HEK293T (cell line): Measurements from ENCODE around the gene CCDC92.

ENCODE experiments used
- ARNT ChIP-seq: fragments of 450-650 bp; IDR thresholded peaks from 2 replicates; pipeline ENCODE4 v1.6.1; 2017; ENCODE audit warnings: mild to moderate bottlenecking
- BHLHE40 ChIP-seq: fragments of 450-650 bp; IDR thresholded peaks from 2 replicates; pipeline ENCODE4 v1.6.1; 2016; ENCODE audit warnings: mild to moderate bottlenecking, moderate library complexity, borderline replicate concordance
- CTBP1 ChIP-seq: fragments of 450-650 bp; IDR thresholded peaks from 2 replicates; pipeline ENCODE4 v1.6.1; 2016; ENCODE audit warnings: borderline replicate concordance
- ELF4 ChIP-seq: fragments of 450-650 bp; IDR thresholded peaks from 2 replicates; pipeline ENCODE4 v1.6.1; 2017; ENCODE audit warnings: antibody characterized with exemption
- FOXA1 ChIP-seq: fragments of 450-650 bp; IDR thresholded peaks from 2 replicates; pipeline ENCODE4 v1.6.1; 2016; ENCODE audit warnings: mild to moderate bottlenecking
- FOXK2 ChIP-seq: fragments of 450-650 bp; IDR thresholded peaks from 2 replicates; pipeline ENCODE4 v1.6.1; 2016; ENCODE audit warnings: mild to moderate bottlenecking
- FOXM1 ChIP-seq: fragments of 450-650 bp; IDR thresholded peaks from 2 replicates; pipeline ENCODE4 v1.6.1; 2017; ENCODE audit warnings: mild to moderate bottlenecking, borderline replicate concordance
- HDGF ChIP-seq: fragments of 450-650 bp; IDR thresholded peaks from 2 replicates; pipeline ENCODE4 v1.6.1; 2017; ENCODE audit warnings: antibody characterized with exemption, borderline replicate concordance
- L3MBTL2 ChIP-seq: fragments of 450-650 bp; conservative IDR thresholded peaks from 2 replicates; pipeline ENCODE4 v1.6.1; 2016; ENCODE audit warnings: mild to moderate bottlenecking
- LEF1 ChIP-seq: fragments of 450-650 bp; IDR thresholded peaks from 2 replicates; pipeline ENCODE4 v1.6.1; 2017; ENCODE audit warnings: mild to moderate bottlenecking, borderline replicate concordance
- SP1 ChIP-seq: fragments of 450-650 bp; IDR thresholded peaks from 2 replicates; pipeline ENCODE4 v1.6.1; 2017
- SUZ12 ChIP-seq: fragments of 450-650 bp; IDR thresholded peaks from 2 replicates; pipeline ENCODE4 v1.6.1; 2016; ENCODE audit warnings: mild to moderate bottlenecking
- TARDBP ChIP-seq: fragments of 450-650 bp; IDR thresholded peaks from 2 replicates; pipeline ENCODE4 v1.6.1; 2016
- ZNF384 ChIP-seq: fragments of 450-650 bp; IDR thresholded peaks from 2 replicates; pipeline ENCODE4 v1.6.1; 2016

GRCh38 chr12:123886258-123886657 lies 86.4 kb downstream of the CCDC92 start:
- TF ChIP-seq FOXA1 (no peak), TARDBP (no peak), BHLHE40 (no peak), ELF4 (no peak), ARNT (no peak), HDGF (no peak), FOXM1 (no peak), FOXK2 (no peak), L3MBTL2 (no peak), ZNF384 (no peak), SP1 (no peak), CTBP1 (no peak), SUZ12 (no peak), LEF1 (no peak)
